GM20000 (cell line): ENCODE measurements around the gene GABRG3.

Source experiments
- DNase-seq: peaks from one replicate; pipeline ENCODE4 v3.0.0; 2012; ENCODE audit warnings: low spot score
- CTCF ChIP-seq: IDR thresholded peaks from 2 replicates; pipeline ENCODE4 v1.5.1; 2012; ENCODE audit warnings: mild to moderate bottlenecking, control low read depth; ENCODE audit errors: extremely low read depth, missing control alignments

The GABRG3 gene

DNA sequence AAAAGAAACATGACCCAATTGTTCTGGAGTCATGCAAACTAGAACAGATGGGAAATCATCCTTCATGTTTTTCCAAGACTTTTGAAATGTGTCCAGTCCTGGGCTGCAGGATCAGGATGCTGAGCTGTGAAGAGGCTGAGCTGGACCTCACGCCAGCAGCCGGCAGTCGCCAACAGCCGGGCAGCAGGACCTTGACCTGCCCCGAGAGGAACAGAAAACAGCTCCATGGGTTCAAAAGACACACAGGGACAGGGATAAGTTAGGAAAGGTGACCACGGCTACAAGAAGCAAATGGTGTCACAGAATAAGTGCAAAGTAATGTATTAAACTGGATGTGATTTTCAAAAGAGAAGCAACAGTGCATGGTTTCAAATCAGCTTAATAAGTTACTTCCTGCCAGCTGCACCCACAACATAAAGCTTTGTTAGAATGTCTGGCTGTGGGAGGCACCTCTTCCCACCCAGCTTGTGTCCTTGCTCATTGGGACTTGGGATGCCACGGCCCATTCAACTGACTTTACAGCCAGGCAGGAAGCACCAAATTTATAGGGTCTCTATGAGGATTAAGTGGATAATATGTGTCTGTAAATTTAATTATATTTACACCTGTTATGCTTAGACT lies 266.4 kb downstream of the GABRG3 start:
- TF ChIP-seq CTCF = no peak
- no peak for DNase-seq

GRCh38 chr15:27238209-27238608 lies 267.2 kb downstream of the GABRG3 start:
- TF ChIP-seq CTCF = no peak
- no peak for DNase-seq

DNA sequence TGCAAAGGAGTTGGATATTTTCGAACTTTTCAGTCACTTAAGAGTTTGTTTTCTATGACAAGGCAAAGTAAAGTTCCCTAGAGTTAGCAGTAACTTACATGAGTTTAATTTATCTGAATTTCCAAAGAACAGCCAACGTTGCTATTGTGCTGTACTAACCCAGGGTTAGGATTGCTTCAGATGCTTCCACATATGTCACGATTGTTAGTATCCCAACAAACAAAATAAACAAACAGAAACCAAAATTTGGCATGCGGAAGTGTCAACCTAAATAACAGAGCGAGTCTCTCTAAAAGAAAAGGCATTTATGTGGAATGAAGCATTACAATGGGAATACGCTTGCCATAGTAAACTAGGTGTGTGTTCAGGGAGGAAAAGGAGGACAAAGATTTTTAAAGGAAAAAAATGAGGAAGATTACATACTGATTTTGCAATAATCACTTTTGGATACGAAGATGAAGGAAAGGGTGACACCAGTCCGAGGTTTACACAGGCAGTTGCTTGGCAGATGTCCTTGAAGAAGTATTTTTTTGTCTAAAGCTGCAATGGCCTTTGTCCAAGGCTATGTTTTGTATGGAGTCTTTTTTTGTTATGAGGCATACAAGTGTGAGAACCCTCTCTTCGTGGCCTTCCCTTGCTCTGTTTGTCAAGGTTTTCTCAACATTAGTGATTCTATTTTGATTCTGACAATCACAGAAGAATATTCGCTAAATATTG lies 267.9 kb downstream of the GABRG3 start:
- no peak for TF ChIP-seq CTCF
- no peak for DNase-seq

GRCh38 chr15:27241943-27242342 lies 271.0 kb downstream of the GABRG3 start:
- TF ChIP-seq CTCF = no peak
- no peak for DNase-seq

- DNase-seq = no peak
- no peak for TF ChIP-seq CTCF
These were observed 273.1 kb downstream of the GABRG3 start for GRCh38 chr15:27244047-27244446.

DNA sequence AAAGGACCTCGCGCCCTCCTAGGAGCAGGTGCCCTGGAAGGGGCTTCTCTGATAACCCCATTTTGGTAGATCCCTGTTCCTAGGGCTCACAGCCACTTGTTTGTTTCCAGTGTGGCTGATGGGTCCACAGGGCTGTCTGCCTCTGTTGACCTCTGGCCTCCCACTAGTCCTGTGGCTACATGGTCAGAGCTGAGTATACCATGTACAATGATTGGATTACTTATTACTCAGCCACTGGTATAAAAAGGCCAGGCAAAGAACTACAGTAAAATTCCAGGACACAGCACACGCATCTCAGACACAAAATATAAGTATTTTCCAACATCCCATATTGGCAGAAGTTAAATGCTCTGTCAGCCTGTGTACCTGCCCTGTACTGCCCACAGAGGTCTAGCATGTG lies 277.3 kb downstream of the GABRG3 start:
- no peak for TF ChIP-seq CTCF
- no peak for DNase-seq

DNA sequence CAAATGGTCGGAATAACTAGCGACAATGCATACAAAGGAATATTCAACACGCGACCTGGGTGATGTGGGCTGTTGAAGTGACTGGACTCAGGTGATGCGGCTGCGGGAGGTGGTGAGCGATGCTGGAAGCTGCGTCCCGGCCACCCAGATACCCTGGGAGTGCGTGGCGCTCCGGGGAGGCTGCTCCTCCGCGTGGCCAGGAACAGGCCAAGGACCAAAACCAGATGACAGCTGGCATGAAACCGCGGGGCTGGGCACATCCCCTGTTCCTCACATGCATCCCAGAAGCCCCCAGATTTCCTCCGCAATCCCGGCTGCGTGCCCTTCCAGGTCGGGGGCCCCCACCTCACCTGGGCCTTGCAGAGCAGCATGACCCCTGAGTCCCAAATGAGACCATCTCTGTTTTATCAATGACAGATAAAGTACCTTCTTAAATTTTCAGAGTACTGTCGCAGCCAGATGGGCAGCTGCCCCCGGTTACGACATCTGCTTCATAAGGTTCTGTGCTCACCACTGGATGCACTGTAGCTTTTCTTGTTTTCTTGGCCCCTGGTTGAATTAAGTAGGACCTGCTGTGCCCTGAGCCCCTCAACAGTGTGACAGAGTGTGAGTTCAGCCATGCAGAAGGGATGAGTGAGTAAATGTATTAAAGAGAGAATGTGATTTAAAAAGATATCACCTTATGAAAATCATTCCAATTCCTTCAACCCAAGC lies 278.2 kb downstream of the GABRG3 start:
- no peak for DNase-seq
- no peak for TF ChIP-seq CTCF
